Measurements from ENCODE around the gene F2RL1.

Gene F2RL1

GRCh38 chr5:76819851-76820525 lies 1.2 kb downstream of the F2RL1 start:
- ATAC-seq: no peak
- no peak for TF ChIP-seq ZNF565 (CRISPR knock-in tag; conservative IDR thresholded peaks at IDR 0.05; ENCODE audit: low read depth)
- no peak for TF ChIP-seq ARNTL (CRISPR knock-in tag; IDR thresholded peaks at IDR 0.05; ENCODE audit: borderline replicate concordance, low read depth)
- no peak for TF ChIP-seq ZFP30 (CRISPR knock-in tag; IDR thresholded peaks at IDR 0.05)
- TF ChIP-seq CSDC2 (CRISPR knock-in tag; IDR thresholded peaks at IDR 0.05): no peak
- TF ChIP-seq, protein P1, sequence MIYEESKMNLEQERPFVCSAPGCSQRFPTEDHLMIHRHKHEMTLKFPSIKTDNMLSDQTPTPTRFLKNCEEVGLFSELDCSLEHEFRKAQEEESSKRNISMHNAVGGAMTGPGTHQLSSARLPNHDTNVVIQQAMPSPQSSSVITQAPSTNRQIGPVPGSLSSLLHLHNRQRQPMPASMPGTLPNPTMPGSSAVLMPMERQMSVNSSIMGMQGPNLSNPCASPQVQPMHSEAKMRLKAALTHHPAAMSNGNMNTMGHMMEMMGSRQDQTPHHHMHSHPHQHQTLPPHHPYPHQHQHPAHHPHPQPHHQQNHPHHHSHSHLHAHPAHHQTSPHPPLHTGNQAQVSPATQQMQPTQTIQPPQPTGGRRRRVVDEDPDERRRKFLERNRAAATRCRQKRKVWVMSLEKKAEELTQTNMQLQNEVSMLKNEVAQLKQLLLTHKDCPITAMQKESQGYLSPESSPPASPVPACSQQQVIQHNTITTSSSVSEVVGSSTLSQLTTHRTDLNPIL (CRISPR knock-in tag; IDR thresholded peaks at IDR 0.05; ENCODE audit: low read depth): no peak
- TF ChIP-seq, protein P2, sequence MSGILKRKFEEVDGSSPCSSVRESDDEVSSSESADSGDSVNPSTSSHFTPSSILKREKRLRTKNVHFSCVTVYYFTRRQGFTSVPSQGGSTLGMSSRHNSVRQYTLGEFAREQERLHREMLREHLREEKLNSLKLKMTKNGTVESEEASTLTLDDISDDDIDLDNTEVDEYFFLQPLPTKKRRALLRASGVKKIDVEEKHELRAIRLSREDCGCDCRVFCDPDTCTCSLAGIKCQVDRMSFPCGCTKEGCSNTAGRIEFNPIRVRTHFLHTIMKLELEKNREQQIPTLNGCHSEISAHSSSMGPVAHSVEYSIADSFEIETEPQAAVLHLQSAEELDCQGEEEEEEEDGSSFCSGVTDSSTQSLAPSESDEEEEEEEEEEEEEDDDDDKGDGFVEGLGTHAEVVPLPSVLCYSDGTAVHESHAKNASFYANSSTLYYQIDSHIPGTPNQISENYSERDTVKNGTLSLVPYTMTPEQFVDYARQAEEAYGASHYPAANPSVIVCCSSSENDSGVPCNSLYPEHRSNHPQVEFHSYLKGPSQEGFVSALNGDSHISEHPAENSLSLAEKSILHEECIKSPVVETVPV (CRISPR knock-in tag; IDR thresholded peaks at IDR 0.05): no peak

GRCh38 chr5:76820526-76820890 lies 1.7 kb downstream of the F2RL1 start:
- ATAC-seq: no peak
- TF ChIP-seq ESRRG (CRISPR knock-in tag; IDR thresholded peaks at IDR 0.05): no peak
- no peak for TF ChIP-seq ZFP3 (CRISPR knock-in tag; IDR thresholded peaks at IDR 0.05)
- TF ChIP-seq, protein P3, sequence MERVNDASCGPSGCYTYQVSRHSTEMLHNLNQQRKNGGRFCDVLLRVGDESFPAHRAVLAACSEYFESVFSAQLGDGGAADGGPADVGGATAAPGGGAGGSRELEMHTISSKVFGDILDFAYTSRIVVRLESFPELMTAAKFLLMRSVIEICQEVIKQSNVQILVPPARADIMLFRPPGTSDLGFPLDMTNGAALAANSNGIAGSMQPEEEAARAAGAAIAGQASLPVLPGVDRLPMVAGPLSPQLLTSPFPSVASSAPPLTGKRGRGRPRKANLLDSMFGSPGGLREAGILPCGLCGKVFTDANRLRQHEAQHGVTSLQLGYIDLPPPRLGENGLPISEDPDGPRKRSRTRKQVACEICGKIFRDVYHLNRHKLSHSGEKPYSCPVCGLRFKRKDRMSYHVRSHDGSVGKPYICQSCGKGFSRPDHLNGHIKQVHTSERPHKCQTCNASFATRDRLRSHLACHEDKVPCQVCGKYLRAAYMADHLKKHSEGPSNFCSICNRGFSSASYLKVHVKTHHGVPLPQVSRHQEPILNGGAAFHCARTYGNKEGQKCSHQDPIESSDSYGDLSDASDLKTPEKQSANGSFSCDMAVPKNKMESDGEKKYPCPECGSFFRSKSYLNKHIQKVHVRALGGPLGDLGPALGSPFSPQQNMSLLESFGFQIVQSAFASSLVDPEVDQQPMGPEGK (CRISPR knock-in tag; IDR thresholded peaks at IDR 0.05; ENCODE audit: borderline replicate concordance): no peak
- TF ChIP-seq ZNF565 (CRISPR knock-in tag; conservative IDR thresholded peaks at IDR 0.05; ENCODE audit: low read depth): no peak
- no peak for TF ChIP-seq SNAI2 (CRISPR knock-in tag; IDR thresholded peaks at IDR 0.05)
- TF ChIP-seq OSR1 (CRISPR knock-in tag; IDR thresholded peaks at IDR 0.05): no peak
- no peak for TF ChIP-seq ZNF8 (CRISPR knock-in tag; IDR thresholded peaks at IDR 0.05)
- TF ChIP-seq CSDC2 (CRISPR knock-in tag; IDR thresholded peaks at IDR 0.05): no peak
- TF ChIP-seq ZNF70 (CRISPR knock-in tag; IDR thresholded peaks at IDR 0.05): no peak
- no peak for TF ChIP-seq TSHZ2 (CRISPR knock-in tag; IDR thresholded peaks at IDR 0.05)
- no peak for TF ChIP-seq ISL1 (CRISPR knock-in tag; IDR thresholded peaks at IDR 0.05)
- no peak for TF ChIP-seq BACH2 (CRISPR knock-in tag; IDR thresholded peaks at IDR 0.05; ENCODE audit: borderline replicate concordance)
- TF ChIP-seq GLIS3 (CRISPR knock-in tag; IDR thresholded peaks at IDR 0.05): no peak
- TF ChIP-seq, protein P2 (CRISPR knock-in tag; IDR thresholded peaks at IDR 0.05): no peak
- TF ChIP-seq ARNTL (CRISPR knock-in tag; IDR thresholded peaks at IDR 0.05; ENCODE audit: borderline replicate concordance, low read depth): no peak
- no peak for TF ChIP-seq TOX (CRISPR knock-in tag; IDR thresholded peaks at IDR 0.05; ENCODE audit: borderline replicate concordance)
- TF ChIP-seq, protein P4, sequence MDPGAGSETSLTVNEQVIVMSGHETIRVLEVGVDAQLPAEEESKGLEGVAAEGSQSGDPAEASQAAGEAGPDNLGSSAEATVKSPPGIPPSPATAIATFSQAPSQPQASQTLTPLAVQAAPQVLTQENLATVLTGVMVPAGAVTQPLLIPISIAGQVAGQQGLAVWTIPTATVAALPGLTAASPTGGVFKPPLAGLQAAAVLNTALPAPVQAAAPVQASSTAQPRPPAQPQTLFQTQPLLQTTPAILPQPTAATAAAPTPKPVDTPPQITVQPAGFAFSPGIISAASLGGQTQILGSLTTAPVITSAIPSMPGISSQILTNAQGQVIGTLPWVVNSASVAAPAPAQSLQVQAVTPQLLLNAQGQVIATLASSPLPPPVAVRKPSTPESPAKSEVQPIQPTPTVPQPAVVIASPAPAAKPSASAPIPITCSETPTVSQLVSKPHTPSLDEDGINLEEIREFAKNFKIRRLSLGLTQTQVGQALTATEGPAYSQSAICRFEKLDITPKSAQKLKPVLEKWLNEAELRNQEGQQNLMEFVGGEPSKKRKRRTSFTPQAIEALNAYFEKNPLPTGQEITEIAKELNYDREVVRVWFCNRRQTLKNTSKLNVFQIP (CRISPR knock-in tag; IDR thresholded peaks at IDR 0.05; ENCODE audit: borderline replicate concordance, low read depth): no peak
- no peak for TF ChIP-seq ZC3H10 (CRISPR knock-in tag; IDR thresholded peaks at IDR 0.05)
